Measurements from ENCODE around the gene LASP1NB.
A peak's percentile ranks its signal among the peaks of the same experiment; 100 is the strongest.

The LASP1NB gene

GRCh38 chr17:38917259-38917658 lies 8.2 kb upstream of the LASP1NB start:
- peak overlapping the region in 2 of 8 donors; percentile 11 to 12 for H3K27ac ChIP-seq
- peaks cover 0 to 83% (median 36%) of the 10 kb centered on the region in 6 donors for H3K4me1 ChIP-seq
- intact Hi-C loops (cut with DNase I; ENCODE audit: low total_unique reads): no loop called here
- 89 to 99% (median 92%) methylated on average over 3 of the region's 3 CpGs for WGBS, 5 donors
- peaks cover 2 to 93% (median 78%) of the 10 kb centered on the region in 6 donors for H3K36me3 ChIP-seq
- H3K4me3 ChIP-seq: no peak overlapping the region
- TF ChIP-seq POLR2AphosphoS5 (IDR thresholded peaks at IDR 0.05): no peak
- no peak for TF ChIP-seq CTCF (IDR thresholded peaks at IDR 0.05 in 8 of 11, conservative IDR thresholded peaks at IDR 0.05 in 3 of 11)
- TF ChIP-seq POLR2A (IDR thresholded peaks at IDR 0.05): no peak
- H3K9me3 ChIP-seq: no peaks in the 10 kb centered on the region
- DNase-seq: no peak
- H3K27me3 ChIP-seq (replicated peaks in 1 of 7): no peaks in the 10 kb centered on the region

DNA sequence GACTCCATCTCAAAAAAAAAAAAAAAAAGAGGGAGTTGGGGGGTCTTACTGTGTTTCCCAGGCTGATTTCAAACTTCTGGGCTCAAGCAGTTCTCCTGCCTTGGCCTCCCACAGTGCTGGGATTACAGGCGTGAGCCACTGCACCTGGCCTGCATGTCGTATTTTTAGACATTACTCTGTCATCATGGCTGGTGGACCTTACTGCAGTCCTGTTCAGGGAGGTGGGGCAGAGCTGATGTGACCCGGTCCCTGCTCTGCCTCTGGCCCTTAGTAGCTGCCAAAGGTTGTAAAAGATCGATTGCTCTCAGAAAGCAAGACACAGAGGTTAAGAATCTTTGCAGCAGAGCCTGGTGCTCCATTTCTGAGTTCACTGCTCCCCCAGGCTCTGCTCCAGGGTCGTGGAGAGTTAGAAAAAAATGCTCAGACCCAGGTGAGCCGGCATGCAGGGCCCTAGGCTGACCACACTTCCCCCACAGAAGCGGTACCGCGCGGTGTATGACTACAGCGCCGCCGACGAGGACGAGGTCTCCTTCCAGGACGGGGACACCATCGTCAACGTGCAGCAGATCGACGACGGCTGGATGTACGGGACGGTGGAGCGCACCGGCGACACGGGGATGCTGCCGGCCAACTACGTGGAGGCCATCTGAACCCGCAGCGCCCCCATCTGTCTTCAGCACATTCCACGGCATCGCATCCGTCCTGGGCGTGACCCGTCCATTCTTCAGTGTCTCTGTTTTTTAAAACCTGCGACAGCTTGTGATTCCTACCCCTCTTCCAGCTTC lies 7.1 kb upstream of the LASP1NB start:
- no peaks in the 10 kb centered on the region for H3K9me3 ChIP-seq
- intact Hi-C loops (cut with DNase I; ENCODE audit: low total_unique reads): no loop called here
- H3K4me3 ChIP-seq: no peak overlapping the region
- H3K27ac ChIP-seq: peak overlapping the region in 3 of 8 donors; percentile 68 to 75 (median 70)
- no peaks in the 10 kb centered on the region for H3K27me3 ChIP-seq (replicated peaks in 1 of 7)
- H3K4me1 ChIP-seq: peaks cover 5 to 83% (median 39%) of the 10 kb centered on the region in 6 donors
- no peak for DNase-seq
- no peak for TF ChIP-seq CTCF (IDR thresholded peaks at IDR 0.05 in 8 of 11, conservative IDR thresholded peaks at IDR 0.05 in 3 of 11)
- TF ChIP-seq POLR2AphosphoS5 (IDR thresholded peaks at IDR 0.05): peak in 2 of 3 donors; percentile 45 to 69
- H3K36me3 ChIP-seq: peaks cover 2 to 82% (median 70%) of the 10 kb centered on the region in 6 donors
- WGBS, 5 donors: 86 to 92% (median 90%) methylated on average over 37 of the region's 37 CpGs

DNA sequence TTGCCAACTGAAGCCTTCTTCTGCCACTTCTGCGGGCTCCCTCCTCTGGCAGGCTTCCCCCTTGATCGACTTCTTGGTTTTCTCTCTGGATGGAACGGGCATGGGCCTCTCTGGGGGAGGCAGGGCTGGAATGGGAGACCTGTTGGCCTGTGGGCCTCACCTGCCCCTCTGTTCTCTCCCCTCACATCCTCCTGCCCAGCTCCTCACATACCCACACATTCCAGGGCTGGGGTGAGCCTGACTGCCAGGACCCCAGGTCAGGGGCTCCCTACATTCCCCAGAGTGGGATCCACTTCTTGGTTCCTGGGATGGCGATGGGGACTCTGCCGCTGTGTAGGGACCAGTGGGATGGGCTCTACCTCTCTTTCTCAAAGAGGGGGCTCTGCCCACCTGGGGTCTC lies 6.5 kb upstream of the LASP1NB start:
- intact Hi-C loops (cut with DNase I; ENCODE audit: low total_unique reads): no loop called here
- H3K27ac ChIP-seq: peak overlapping the region in 5 of 8 donors; percentile 14 to 75 (median 68)
- no peaks in the 10 kb centered on the region for H3K27me3 ChIP-seq (replicated peaks in 1 of 7)
- WGBS, 5 donors: 94 to 98% (median 94%) methylated on average over 3 to 5 of the region's 5 CpGs
- no peak overlapping the region for H3K4me3 ChIP-seq
- no peaks in the 10 kb centered on the region for H3K9me3 ChIP-seq
- DNase-seq: no peak
- H3K36me3 ChIP-seq: peaks cover 2 to 76% (median 65%) of the 10 kb centered on the region in 6 donors
- H3K4me1 ChIP-seq: peaks cover 5 to 83% (median 41%) of the 10 kb centered on the region in 6 donors
- TF ChIP-seq CTCF (IDR thresholded peaks at IDR 0.05 in 8 of 11, conservative IDR thresholded peaks at IDR 0.05 in 3 of 11) (no peak), POLR2AphosphoS5 (IDR thresholded peaks at IDR 0.05) (no peak), POLR2A (IDR thresholded peaks at IDR 0.05) (no peak)

DNA sequence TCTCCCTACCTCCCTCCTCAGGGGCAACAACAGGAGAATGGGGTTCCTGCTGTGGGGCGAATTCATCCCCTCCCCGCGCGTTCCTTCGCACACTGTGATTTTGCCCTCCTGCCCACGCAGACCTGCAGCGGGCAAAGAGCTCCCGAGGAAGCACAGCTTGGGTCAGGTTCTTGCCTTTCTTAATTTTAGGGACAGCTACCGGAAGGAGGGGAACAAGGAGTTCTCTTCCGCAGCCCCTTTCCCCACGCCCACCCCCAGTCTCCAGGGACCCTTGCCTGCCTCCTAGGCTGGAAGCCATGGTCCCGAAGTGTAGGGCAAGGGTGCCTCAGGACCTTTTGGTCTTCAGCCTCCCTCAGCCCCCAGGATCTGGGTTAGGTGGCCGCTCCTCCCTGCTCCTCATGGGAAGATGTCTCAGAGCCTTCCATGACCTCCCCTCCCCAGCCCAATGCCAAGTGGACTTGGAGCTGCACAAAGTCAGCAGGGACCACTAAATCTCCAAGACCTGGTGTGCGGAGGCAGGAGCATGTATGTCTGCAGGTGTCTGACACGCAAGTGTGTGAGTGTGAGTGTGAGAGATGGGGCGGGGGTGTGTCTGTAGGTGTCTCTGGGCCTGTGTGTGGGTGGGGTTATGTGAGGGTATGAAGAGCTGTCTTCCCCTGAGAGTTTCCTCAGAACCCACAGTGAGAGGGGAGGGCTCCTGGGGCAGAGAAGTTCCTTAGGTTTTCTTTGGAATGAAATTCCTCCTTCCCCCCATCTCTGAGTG lies 5.9 kb upstream of the LASP1NB start:
- Histone ChIP-seq H3K27me3 (replicated peaks in 1 of 7) (no peaks in the 10 kb centered on the region), H3K36me3 (peaks cover 2 to 70% (median 59%) of the 10 kb centered on the region in 6 donors), H3K9me3 (no peaks in the 10 kb centered on the region), H3K4me1 (peaks cover 5 to 83% (median 40%) of the 10 kb centered on the region in 6 donors), H3K27ac (peak overlapping the region in 7 of 8 donors; percentile 14 to 75 (median 49)), H3K4me3 (no peak overlapping the region)
- peak in 1 of 3 donors; percentile 22 for TF ChIP-seq POLR2AphosphoS5 (IDR thresholded peaks at IDR 0.05)
- TF ChIP-seq CTCF (IDR thresholded peaks at IDR 0.05 in 8 of 11, conservative IDR thresholded peaks at IDR 0.05 in 3 of 11): no peak
- no peak for TF ChIP-seq POLR2A (IDR thresholded peaks at IDR 0.05)
- intact Hi-C loops (cut with DNase I; ENCODE audit: low total_unique reads): no loop called here
- DNase-seq: peak; percentile 40
- 95 to 97% (median 96%) methylated on average over 16 of the region's 16 CpGs for WGBS, 5 donors
